Measurements from ENCODE around the gene B3GNT8. TPM values are rescaled to one million over a fixed set of nuclear protein-coding genes. Genes with fewer than 3 reads are reported as not detected.

B3GNT8 gene
- 1.6 and 1.8 TPM in 2 replicates for total RNA-seq

GRCh38 chr19:41426952-41427646, at the start of gene B3GNT8:
B3GNT8 (minus strand) TSS chr19:41427374; CDS start chr19:41426778, 596 bp downstream.

GRCh38 chr19:41442473-41443355, 15.5 kb upstream of the B3GNT8 start, which contains the start of gene ERICH4:
ERICH4 (plus strand) TSS chr19:41443156; CDS start chr19:41443170, 14 bp downstream.

GRCh38 chr19:41439441-41440222, 12.5 kb upstream of the B3GNT8 start, which contains the start of gene DMAC2:
DMAC2 (minus strand) TSS chr19:41439912; CDS start chr19:41439899, 13 bp downstream.

GRCh38 chr19:41397086-41398049, 29.8 kb downstream of the B3GNT8 start, which contains the start of the genes BCKDHA and EXOSC5:
BCKDHA (plus strand) TSS chr19:41397818; CDS start chr19:41397828, 10 bp downstream.
EXOSC5 (minus strand) TSS chr19:41397359; CDS start chr19:41397328, 31 bp downstream.

GRCh38 chr19:41376241-41376997, 50.8 kb downstream of the B3GNT8 start, which contains the start of gene TMEM91:
TMEM91 (plus strand) TSS chr19:41376533; CDS start chr19:41378310, 1,777 bp downstream.

Small RNAs within 50 kb of the gene (small RNA-seq; reads per million reads assigned to genes)
- gene RF00017 = not detected

Other genes starting within 250 kb of the B3GNT8 start
- 0.11 TPM in 1 of 2 replicates, not detected in the other for gene CYP2S1, start 234.2 kb downstream of the B3GNT8 start, total RNA-seq
- 351 and 401 TPM in 2 replicates for gene AXL, start 208.2 kb downstream of the B3GNT8 start, total RNA-seq
- gene HNRNPUL1, start 163.0 kb downstream of the B3GNT8 start, total RNA-seq = 102 and 122 TPM in 2 replicates
- gene CCDC97, start 117.2 kb downstream of the B3GNT8 start, total RNA-seq = 10.8 and 13.7 TPM in 2 replicates
- gene TGFB1, start 73.5 kb downstream of the B3GNT8 start, total RNA-seq = 13.7 and 13.8 TPM in 2 replicates
- gene B9D2, start 63.2 kb downstream of the B3GNT8 start, total RNA-seq = 4.6 and 6.6 TPM in 2 replicates
- gene TMEM91, start 50.8 kb downstream of the B3GNT8 start, total RNA-seq = 8.8 and 9.5 TPM in 2 replicates
- 6.5 and 7.7 TPM in 2 replicates for gene EXOSC5, start 30.0 kb downstream of the B3GNT8 start, total RNA-seq
- gene BCKDHA, start 29.6 kb downstream of the B3GNT8 start, total RNA-seq = 16.3 and 20.6 TPM in 2 replicates
- gene DMAC2, start 12.5 kb upstream of the B3GNT8 start, total RNA-seq = 28.6 and 29.4 TPM in 2 replicates
- gene ERICH4, start 15.8 kb upstream of the B3GNT8 start, total RNA-seq = not detected in 2 replicates
- gene CEACAM21, start 148.8 kb upstream of the B3GNT8 start, total RNA-seq = not detected in 2 replicates
- not detected in 2 replicates for gene CEACAM4, start 199.7 kb upstream of the B3GNT8 start, total RNA-seq

All from articular chondrocyte of knee joint (primary cell).